Measurements from ENCODE around the gene SEMA3B. TPM values are rescaled to one million over a fixed set of nuclear protein-coding genes. Genes with fewer than 3 reads are reported as not detected.
A peak's percentile ranks its signal among the peaks of the same experiment; 100 is the strongest.
"Not testable (repeated sequence)": the region's sequence is repeated elsewhere in the genome, so short reads cannot be mapped to it uniquely, and the experiment has no call there.

SEMA3B gene
- total RNA-seq, 2 experiments from 2014 or later: 0.52 to 0.84 TPM

GRCh38 chr3:50266017-50266416 is 2.9 kb upstream of the SEMA3B start:
- CTCF ChIA-PET: interaction anchor here (1.1 to 2.5 kb wide), 4 partner anchors 19 to 74 kb away, joined by 3 to 14 read pairs (median 5); no protein-coding TSS in a partner anchor
- no peaks in the 10 kb centered on the region for H3K9me3 Mint-ChIP-seq (ENCODE audit: insufficient read depth)
- no peak overlapping the region for H3K4me3 Mint-ChIP-seq
- DNase-seq: no peak
- no peaks in the 10 kb centered on the region for H3K36me3 Mint-ChIP-seq (ENCODE audit: low read depth)
- H3K27me3 Mint-ChIP-seq (ENCODE audit: low read depth): peaks cover 18% of the 10 kb centered on the region
- no peaks in the 10 kb centered on the region for H3K4me1 Mint-ChIP-seq (ENCODE audit: low read depth)
- no peak overlapping the region for H3K27ac Mint-ChIP-seq
- no peak for ATAC-seq
- POLR2A ChIA-PET: no interaction called here

- ATAC-seq: no peak
- POLR2A ChIA-PET: no interaction called here
Measured at GRCh38 chr3:50266836-50267235, 2.1 kb upstream of the SEMA3B start.

GRCh38 chr3:50267280-50267913 is 1.6 kb upstream of the SEMA3B start:
- Mint-ChIP-seq H3K4me3 (no peak overlapping the region), H3K36me3 (ENCODE audit: low read depth) (no peaks in the 10 kb centered on the region), H3K4me1 (ENCODE audit: low read depth) (peaks cover 6% of the 10 kb centered on the region), H3K9me3 (ENCODE audit: insufficient read depth) (no peaks in the 10 kb centered on the region), H3K27me3 (ENCODE audit: low read depth) (peaks cover 18% of the 10 kb centered on the region), H3K27ac (no peak overlapping the region)
- ATAC-seq: no peak
- ChIA-PET POLR2A (interaction anchor here (0.6 kb wide), 1 partner anchor 27 kb away, joined by 4 read pairs; no protein-coding TSS in a partner anchor), CTCF (interaction anchor here (1.1 to 2.5 kb wide), 3 partner anchors 21 to 75 kb away, joined by 3 to 14 read pairs (median 7); no protein-coding TSS in a partner anchor)
- DNase-seq: no peak

More at GRCh38 chr3:50266836-50267235, 2.1 kb upstream of the SEMA3B start:
- Mint-ChIP-seq H3K9me3 (ENCODE audit: insufficient read depth) (no peaks in the 10 kb centered on the region), H3K4me3 (no peak overlapping the region), H3K27me3 (ENCODE audit: low read depth) (peaks cover 18% of the 10 kb centered on the region), H3K36me3 (ENCODE audit: low read depth) (no peaks in the 10 kb centered on the region), H3K27ac (no peak overlapping the region), H3K4me1 (ENCODE audit: low read depth) (peaks cover 5% of the 10 kb centered on the region)
- CTCF ChIA-PET: interaction anchor here (1.1 to 2.5 kb wide), 4 partner anchors 20 to 74 kb away, joined by 3 to 14 read pairs (median 5); no protein-coding TSS in a partner anchor
- DNase-seq: no peak

- DNase-seq (no peak), ATAC-seq (no peak)
- no peaks in the 10 kb centered on the region for H3K36me3 Mint-ChIP-seq (ENCODE audit: low read depth)
- CTCF ChIA-PET: interaction anchor here (2.5 kb wide), 1 partner anchor 42 kb away, joined by 7 read pairs; no protein-coding TSS in a partner anchor
- peaks cover 12% of the 10 kb centered on the region for H3K4me1 Mint-ChIP-seq (ENCODE audit: low read depth)
- POLR2A ChIA-PET: interaction anchor here (0.6 kb wide), 1 partner anchor 26 kb away, joined by 4 read pairs; no protein-coding TSS in a partner anchor
- no peak overlapping the region for H3K27ac Mint-ChIP-seq
- peaks cover 22% of the 10 kb centered on the region for H3K27me3 Mint-ChIP-seq (ENCODE audit: low read depth)
- H3K4me3 Mint-ChIP-seq: no peak overlapping the region
- no peaks in the 10 kb centered on the region for H3K9me3 Mint-ChIP-seq (ENCODE audit: insufficient read depth)
Measured at GRCh38 chr3:50268276-50268675, 671 bp upstream of the SEMA3B start.

- Mint-ChIP-seq H3K36me3 (ENCODE audit: low read depth) (no peaks in the 10 kb centered on the region), H3K27ac (no peak overlapping the region), H3K9me3 (ENCODE audit: insufficient read depth) (no peaks in the 10 kb centered on the region), H3K27me3 (ENCODE audit: low read depth) (peaks cover 29% of the 10 kb centered on the region), H3K4me3 (no peak overlapping the region), H3K4me1 (ENCODE audit: low read depth) (peaks cover 19% of the 10 kb centered on the region)
- ATAC-seq: no peak
- DNase-seq: no peak
- ChIA-PET CTCF (interaction anchor here (1.1 to 3.2 kb wide), 3 partner anchors 23 to 66 kb away, joined by 3 to 24 read pairs (median 3); no protein-coding TSS in a partner anchor), POLR2A (interaction anchor here (0.6 kb wide), 1 partner anchor 8 kb away, joined by 3 read pairs; no protein-coding TSS in a partner anchor)
Measured at GRCh38 chr3:50269460-50269859, 513 bp downstream of the SEMA3B start.

GRCh38 chr3:50269977-50270413 is 1.0 kb downstream of the SEMA3B start:
- Mint-ChIP-seq H3K27ac (no peak overlapping the region), H3K27me3 (ENCODE audit: low read depth) (peaks cover 33% of the 10 kb centered on the region), H3K9me3 (ENCODE audit: insufficient read depth) (no peaks in the 10 kb centered on the region), H3K4me3 (no peak overlapping the region), H3K4me1 (ENCODE audit: low read depth) (peaks cover 23% of the 10 kb centered on the region), H3K36me3 (ENCODE audit: low read depth) (no peaks in the 10 kb centered on the region)
- ChIA-PET POLR2A (interaction anchor here (0.6 kb wide), 1 partner anchor 9 kb away, joined by 3 read pairs; no protein-coding TSS in a partner anchor), CTCF (interaction anchor here (1.3 to 3.2 kb wide), 3 partner anchors 10 to 66 kb away, joined by 3 to 24 read pairs (median 13); no protein-coding TSS in a partner anchor)
- ATAC-seq (no peak), DNase-seq (no peak)

- H3K9me3 Mint-ChIP-seq (ENCODE audit: insufficient read depth): no peaks in the 10 kb centered on the region
- no peaks in the 10 kb centered on the region for H3K36me3 Mint-ChIP-seq (ENCODE audit: low read depth)
- no peak overlapping the region for H3K27ac Mint-ChIP-seq
- ChIA-PET POLR2A (no interaction called here), CTCF (interaction anchor here (1.2 to 3.2 kb wide), 5 partner anchors 9 to 76 kb away, joined by 6 to 24 read pairs (median 8); no protein-coding TSS in a partner anchor)
- H3K4me1 Mint-ChIP-seq (ENCODE audit: low read depth): peaks cover 29% of the 10 kb centered on the region
- no peak for DNase-seq
- ATAC-seq: no peak
- peaks cover 39% of the 10 kb centered on the region for H3K27me3 Mint-ChIP-seq (ENCODE audit: low read depth)
- no peak overlapping the region for H3K4me3 Mint-ChIP-seq
Measured at GRCh38 chr3:50270422-50271224, 1.7 kb downstream of the SEMA3B start.

GRCh38 chr3:50271314-50271936 is 2.5 kb downstream of the SEMA3B start:
- CTCF ChIA-PET: interaction anchor here (0.7 to 3.2 kb wide), 8 partner anchors 10 to 79 kb away, joined by 3 to 24 read pairs (median 7); no protein-coding TSS in a partner anchor
- no peak for ATAC-seq

GRCh38 chr3:50272538-50272910 is 3.6 kb downstream of the SEMA3B start:
- not testable (repeated sequence) for ATAC-seq

More at GRCh38 chr3:50271314-50271936, 2.5 kb downstream of the SEMA3B start:
- POLR2A ChIA-PET: no interaction called here
- Mint-ChIP-seq H3K9me3 (ENCODE audit: insufficient read depth) (no peaks in the 10 kb centered on the region), H3K27ac (no peak overlapping the region), H3K27me3 (ENCODE audit: low read depth) (peaks cover 39% of the 10 kb centered on the region), H3K4me3 (no peak overlapping the region), H3K4me1 (ENCODE audit: low read depth) (peaks cover 34% of the 10 kb centered on the region), H3K36me3 (ENCODE audit: low read depth) (no peaks in the 10 kb centered on the region)
- no peak for DNase-seq

GRCh38 chr3:50272911-50273688 is 4.2 kb downstream of the SEMA3B start:
- H3K4me3 Mint-ChIP-seq: peak overlapping the region; percentile 72
- H3K27me3 Mint-ChIP-seq (ENCODE audit: low read depth): peaks cover 40% of the 10 kb centered on the region
- POLR2A ChIA-PET: interaction anchor here (1.0 kb wide), 1 partner anchor 45 kb away, joined by 3 read pairs; no protein-coding TSS in a partner anchor
- H3K4me1 Mint-ChIP-seq (ENCODE audit: low read depth): peaks cover 34% of the 10 kb centered on the region
- H3K27ac Mint-ChIP-seq: peak overlapping the region; percentile 52
- ATAC-seq (peak; percentile 90), DNase-seq (peak; percentile 93)
- H3K9me3 Mint-ChIP-seq (ENCODE audit: insufficient read depth): no peaks in the 10 kb centered on the region
- CTCF ChIA-PET: interaction anchor here (0.6 to 2.6 kb wide), 7 partner anchors 13 to 81 kb away, joined by 3 to 13 read pairs (median 4); partner anchors contain the start of genes GNAT1 and IFRD2
- H3K36me3 Mint-ChIP-seq (ENCODE audit: low read depth): no peaks in the 10 kb centered on the region

More at GRCh38 chr3:50272538-50272910, 3.6 kb downstream of the SEMA3B start:
- ChIA-PET POLR2A (interaction anchor here (1.0 kb wide), 1 partner anchor 44 kb away, joined by 3 read pairs; no protein-coding TSS in a partner anchor), CTCF (interaction anchor here (0.6 to 3.2 kb wide), 8 partner anchors 10 to 279 kb away, joined by 3 to 24 read pairs (median 6); no protein-coding TSS in a partner anchor)
- H3K9me3 Mint-ChIP-seq (ENCODE audit: insufficient read depth); H3K36me3 Mint-ChIP-seq (ENCODE audit: low read depth); DNase-seq; H3K4me3 Mint-ChIP-seq; H3K27ac Mint-ChIP-seq: not testable (repeated sequence)
- H3K27me3 Mint-ChIP-seq (ENCODE audit: low read depth): peaks cover 38% of the 10 kb centered on the region
- peaks cover 34% of the 10 kb centered on the region for H3K4me1 Mint-ChIP-seq (ENCODE audit: low read depth)
